HepG2 (cell line): ENCODE data around the gene SLC45A3. TPM values are rescaled to one million over a fixed set of nuclear protein-coding genes. Genes with fewer than 3 reads are reported as not detected.

Source experiments
- ATF7 ChIP-seq, 2 experiments: fragments of 450-650 bp in 1 of 2; sonication (generic) in 1 of 2; formaldehyde crosslinking in 1 of 2; IDR thresholded peaks; 2 replicates each; pipeline versions ENCODE4 v1.4.0 to v1.6.1; 2016 to 2020; ENCODE audit warnings: antibody characterized with exemption in 1 of 2, mild to moderate bottlenecking in 1 of 2, missing genetic modification reagents in 1 of 2
- BATF2 ChIP-seq: sonication (generic); formaldehyde crosslinking; IDR thresholded peaks from 2 replicates; pipeline ENCODE4 v1.8.0; 2022; ENCODE audit warnings: mild to moderate bottlenecking, missing genetic modification reagents, moderate library complexity
- BCL6 ChIP-seq: IDR thresholded peaks from 2 replicates; pipeline ENCODE4 v1.6.1; 2016; ENCODE audit warnings: missing genetic modification reagents, missing compliant biosample characterization
- BRD4 ChIP-seq: sonication (generic); formaldehyde crosslinking; IDR thresholded peaks from 2 replicates; pipeline ENCODE4 v1.4.0; 2020; ENCODE audit warnings: missing genetic modification reagents
- ELF3 ChIP-seq: IDR thresholded peaks from 2 replicates; pipeline ENCODE4 v1.6.1; 2016; ENCODE audit warnings: missing genetic modification reagents, missing compliant biosample characterization
- EP300 ChIP-seq, 3 experiments: sonication (generic) in 1 of 3; formaldehyde crosslinking in 1 of 3; IDR thresholded peaks; 2 replicates each; pipeline versions ENCODE4 v1.5.1 to v1.6.1; 2011 to 2020; ENCODE audit warnings: low read depth in 2 of 3, low read length in 2 of 3, borderline replicate concordance in 1 of 3, improper control_type of control experiment in 1 of 3, mild to moderate bottlenecking in 1 of 3, missing genetic modification reagents in 1 of 3, moderate library complexity in 1 of 3
- FOXP4 ChIP-seq: sonication (generic); formaldehyde crosslinking; IDR thresholded peaks from 2 replicates; pipeline ENCODE4 v1.4.0; 2020; ENCODE audit warnings: missing genetic modification reagents
- HMG20A ChIP-seq: IDR thresholded peaks from 2 replicates; pipeline ENCODE4 v1.6.1; 2016; ENCODE audit warnings: borderline replicate concordance
- SOX5 ChIP-seq: IDR thresholded peaks from 2 replicates; pipeline ENCODE4 v1.6.1; 2016; ENCODE audit warnings: borderline replicate concordance
- SUZ12 ChIP-seq: fragments of 150-350 bp; IDR thresholded peaks from 2 replicates; pipeline ENCODE4 v1.6.1; 2014; ENCODE audit warnings: low read depth, low read length
- ZBTB21 ChIP-seq: sonication (generic); formaldehyde crosslinking; IDR thresholded peaks from 2 replicates; pipeline ENCODE4 v1.4.0; 2020; ENCODE audit warnings: missing genetic modification reagents
- ZNF362 ChIP-seq: sonication (generic); formaldehyde crosslinking; IDR thresholded peaks from 2 replicates; pipeline ENCODE4 v1.4.0; 2020; ENCODE audit warnings: missing genetic modification reagents, mild to moderate bottlenecking, borderline replicate concordance
- polyA plus RNA-seq, 8 experiments: library from polyadenylated mRNA; depleted of rRNA in 3 of 8; stranded (reverse) in 7 of 8; unstranded in 1 of 8; fragments of >200 nt; fragmentation: Illumina TruSeq in 4 of 8; extraction: Trizol in 4 of 8; gene quantifications; 2 replicates each; pipeline versions ENCODE4 v1.2.1 to v1.2.3, GENCODE V29; 2011 to 2016; ENCODE audit warnings: low read depth in 4 of 8, missing spikeins in 1 of 8, mixed read lengths in 1 of 8; ENCODE audit not compliant: insufficient read depth in 1 of 8
- total RNA-seq, 5 experiments: library from RNA; depleted of rRNA; stranded (reverse); fragments of >200 nt; fragmentation: Illumina TruSeq; extraction: Trizol; gene quantifications; 2 replicates each; pipeline ENCODE4 v1.2.3, GENCODE V29; 2016; ENCODE audit warnings: low read depth in 1 of 5
- TF ChIP-seq, protein P1 (sequence below): IDR thresholded peaks from 2 replicates; pipeline ENCODE4 v1.4.0; 2020; ENCODE audit warnings: mild to moderate bottlenecking, missing genetic modification reagents
- TF ChIP-seq, protein P2 (sequence below), 2 experiments: sonication (generic) in 1 of 2; formaldehyde crosslinking in 1 of 2; IDR thresholded peaks; 2 replicates each; pipeline versions ENCODE4 v1.4.0 to v1.6.1; 2016 to 2020; ENCODE audit warnings: borderline replicate concordance in 1 of 2, low read depth in 1 of 2, mild to moderate bottlenecking in 1 of 2, missing genetic modification reagents in 1 of 2

The SLC45A3 gene
- total and polyA plus RNA-seq, 2 of the 13 experiments (the other 11 are each of a cell fraction or from before 2014, with no cell fraction given): 3.4 to 4.1 TPM

GRCh38 chr1:205616563-205617293, 63.6 kb downstream of the SLC45A3 start (continued):
- TF ChIP-seq ATF7 (IDR thresholded peaks at IDR 0.05) (peak; percentile 79), ATF7 (CRISPR knock-in tag; IDR thresholded peaks at IDR 0.05) (no peak), BRD4 (no peak), SUZ12 (no peak), BATF2 (CRISPR knock-in tag) (no peak), BCL6 (CRISPR knock-in tag) (peak; percentile 39; the same call in 1 of the 2 replicates), FOXP4 (CRISPR knock-in tag) (0 out of 2 replicates have a peak, but pooled peaks have one; percentile 23), ZBTB21 (CRISPR knock-in tag) (peak; percentile 65; the same call in 1 of the 2 replicates), ZNF362 (CRISPR knock-in tag) (no peak), EP300 (IDR thresholded peaks at IDR 0.05; ENCODE audit: low read depth in 2 of 2, low read length in 2 of 2) (0 out of 4 replicates have a peak, but pooled peaks of 1 of the 2 experiments have one; percentile 33), EP300 (CRISPR knock-in tag; IDR thresholded peaks at IDR 0.05; ENCODE audit: borderline replicate concordance) (no peak), SOX5 (CRISPR knock-in tag) (peak; percentile 93), ELF3 (CRISPR knock-in tag) (peak; percentile 33; the same call in 1 of the 2 replicates), HMG20A (CRISPR knock-in tag) (peak; percentile 49; the same call in 1 of the 2 replicates)
- TF ChIP-seq, protein P1, sequence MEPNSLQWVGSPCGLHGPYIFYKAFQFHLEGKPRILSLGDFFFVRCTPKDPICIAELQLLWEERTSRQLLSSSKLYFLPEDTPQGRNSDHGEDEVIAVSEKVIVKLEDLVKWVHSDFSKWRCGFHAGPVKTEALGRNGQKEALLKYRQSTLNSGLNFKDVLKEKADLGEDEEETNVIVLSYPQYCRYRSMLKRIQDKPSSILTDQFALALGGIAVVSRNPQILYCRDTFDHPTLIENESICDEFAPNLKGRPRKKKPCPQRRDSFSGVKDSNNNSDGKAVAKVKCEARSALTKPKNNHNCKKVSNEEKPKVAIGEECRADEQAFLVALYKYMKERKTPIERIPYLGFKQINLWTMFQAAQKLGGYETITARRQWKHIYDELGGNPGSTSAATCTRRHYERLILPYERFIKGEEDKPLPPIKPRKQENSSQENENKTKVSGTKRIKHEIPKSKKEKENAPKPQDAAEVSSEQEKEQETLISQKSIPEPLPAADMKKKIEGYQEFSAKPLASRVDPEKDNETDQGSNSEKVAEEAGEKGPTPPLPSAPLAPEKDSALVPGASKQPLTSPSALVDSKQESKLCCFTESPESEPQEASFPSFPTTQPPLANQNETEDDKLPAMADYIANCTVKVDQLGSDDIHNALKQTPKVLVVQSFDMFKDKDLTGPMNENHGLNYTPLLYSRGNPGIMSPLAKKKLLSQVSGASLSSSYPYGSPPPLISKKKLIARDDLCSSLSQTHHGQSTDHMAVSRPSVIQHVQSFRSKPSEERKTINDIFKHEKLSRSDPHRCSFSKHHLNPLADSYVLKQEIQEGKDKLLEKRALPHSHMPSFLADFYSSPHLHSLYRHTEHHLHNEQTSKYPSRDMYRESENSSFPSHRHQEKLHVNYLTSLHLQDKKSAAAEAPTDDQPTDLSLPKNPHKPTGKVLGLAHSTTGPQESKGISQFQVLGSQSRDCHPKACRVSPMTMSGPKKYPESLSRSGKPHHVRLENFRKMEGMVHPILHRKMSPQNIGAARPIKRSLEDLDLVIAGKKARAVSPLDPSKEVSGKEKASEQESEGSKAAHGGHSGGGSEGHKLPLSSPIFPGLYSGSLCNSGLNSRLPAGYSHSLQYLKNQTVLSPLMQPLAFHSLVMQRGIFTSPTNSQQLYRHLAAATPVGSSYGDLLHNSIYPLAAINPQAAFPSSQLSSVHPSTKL: peak; percentile 12; the same call in 1 of the 2 replicates
- TF ChIP-seq, protein P2, sequence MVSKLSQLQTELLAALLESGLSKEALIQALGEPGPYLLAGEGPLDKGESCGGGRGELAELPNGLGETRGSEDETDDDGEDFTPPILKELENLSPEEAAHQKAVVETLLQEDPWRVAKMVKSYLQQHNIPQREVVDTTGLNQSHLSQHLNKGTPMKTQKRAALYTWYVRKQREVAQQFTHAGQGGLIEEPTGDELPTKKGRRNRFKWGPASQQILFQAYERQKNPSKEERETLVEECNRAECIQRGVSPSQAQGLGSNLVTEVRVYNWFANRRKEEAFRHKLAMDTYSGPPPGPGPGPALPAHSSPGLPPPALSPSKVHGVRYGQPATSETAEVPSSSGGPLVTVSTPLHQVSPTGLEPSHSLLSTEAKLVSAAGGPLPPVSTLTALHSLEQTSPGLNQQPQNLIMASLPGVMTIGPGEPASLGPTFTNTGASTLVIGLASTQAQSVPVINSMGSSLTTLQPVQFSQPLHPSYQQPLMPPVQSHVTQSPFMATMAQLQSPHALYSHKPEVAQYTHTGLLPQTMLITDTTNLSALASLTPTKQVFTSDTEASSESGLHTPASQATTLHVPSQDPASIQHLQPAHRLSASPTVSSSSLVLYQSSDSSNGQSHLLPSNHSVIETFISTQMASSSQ (IDR thresholded peaks at IDR 0.05; ENCODE audit: low read depth): peak; percentile 31; the same call in 1 of the 2 replicates
- TF ChIP-seq, protein P2 (CRISPR knock-in tag; IDR thresholded peaks at IDR 0.05; ENCODE audit: borderline replicate concordance): no peak
